ENCODE data around the gene MRTFB. TPM values are rescaled to one million over a fixed set of nuclear protein-coding genes. Genes with fewer than 3 reads are reported as not detected.

Gene MRTFB
- total and polyA plus RNA-seq, 2 donors (not counting 1 experiment from before 2014, with no cell fraction given): 8.8 to 9.8 TPM

DNA sequence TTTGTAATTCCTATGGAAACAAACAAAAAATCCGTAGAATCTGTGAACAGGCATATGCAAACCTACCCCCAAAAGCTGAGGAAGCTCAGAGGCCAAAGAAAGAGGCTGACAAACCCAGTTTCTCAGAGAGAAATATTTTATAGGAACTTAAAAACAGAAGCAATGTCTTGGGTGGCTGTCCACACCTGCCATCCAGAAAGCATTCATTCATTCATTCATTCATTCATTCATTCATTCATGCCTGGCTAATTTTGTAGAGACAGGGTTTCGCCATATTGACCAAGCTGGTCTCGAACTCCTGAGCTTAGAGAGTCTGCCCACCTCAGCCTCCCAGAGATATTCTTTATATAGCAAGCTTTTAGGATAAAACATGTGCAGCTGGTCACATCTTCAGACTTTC is 154.3 kb downstream of the MRTFB start:
- H3K4me2 ChIP-seq (ENCODE audit: extremely low read depth, insufficient read depth, low read length): no peak overlapping the region
- no peak for DNase-seq (ENCODE audit: low read depth in 2 of 2)
- no peaks in the 10 kb centered on the region for H3K36me3 ChIP-seq (ENCODE audit: control insufficient read depth, insufficient read depth, low read length)
- H3K79me2 ChIP-seq (ENCODE audit: control insufficient read depth, insufficient read depth, low read length): no peaks in the 10 kb centered on the region
- no peaks in the 10 kb centered on the region for H4K20me1 ChIP-seq (ENCODE audit: control insufficient read depth, extremely low read depth, insufficient read depth, low read length)
- H3K9me3 ChIP-seq (ENCODE audit: control insufficient read depth, insufficient read depth, low read depth, low read length): no peaks in the 10 kb centered on the region
- H2AFZ ChIP-seq (ENCODE audit: low read length): no peak overlapping the region
- no peaks in the 10 kb centered on the region for H3K27me3 ChIP-seq (ENCODE audit: control insufficient read depth, insufficient read depth, low read length)
- H3K9ac ChIP-seq (ENCODE audit: insufficient read depth, low read length): no peak overlapping the region
- TF ChIP-seq, protein P1, sequence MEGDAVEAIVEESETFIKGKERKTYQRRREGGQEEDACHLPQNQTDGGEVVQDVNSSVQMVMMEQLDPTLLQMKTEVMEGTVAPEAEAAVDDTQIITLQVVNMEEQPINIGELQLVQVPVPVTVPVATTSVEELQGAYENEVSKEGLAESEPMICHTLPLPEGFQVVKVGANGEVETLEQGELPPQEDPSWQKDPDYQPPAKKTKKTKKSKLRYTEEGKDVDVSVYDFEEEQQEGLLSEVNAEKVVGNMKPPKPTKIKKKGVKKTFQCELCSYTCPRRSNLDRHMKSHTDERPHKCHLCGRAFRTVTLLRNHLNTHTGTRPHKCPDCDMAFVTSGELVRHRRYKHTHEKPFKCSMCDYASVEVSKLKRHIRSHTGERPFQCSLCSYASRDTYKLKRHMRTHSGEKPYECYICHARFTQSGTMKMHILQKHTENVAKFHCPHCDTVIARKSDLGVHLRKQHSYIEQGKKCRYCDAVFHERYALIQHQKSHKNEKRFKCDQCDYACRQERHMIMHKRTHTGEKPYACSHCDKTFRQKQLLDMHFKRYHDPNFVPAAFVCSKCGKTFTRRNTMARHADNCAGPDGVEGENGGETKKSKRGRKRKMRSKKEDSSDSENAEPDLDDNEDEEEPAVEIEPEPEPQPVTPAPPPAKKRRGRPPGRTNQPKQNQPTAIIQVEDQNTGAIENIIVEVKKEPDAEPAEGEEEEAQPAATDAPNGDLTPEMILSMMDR (conservative IDR thresholded peaks at IDR 0.05 in 1 of 2, IDR thresholded peaks at IDR 0.05 in 1 of 2; ENCODE audit: low read depth in 1 of 2, low read length in 2 of 2): no peak
- no peak for TF ChIP-seq EZH2 (IDR thresholded peaks at IDR 0.05; ENCODE audit: low read length, missing control alignments)
- H3K4me1 ChIP-seq (ENCODE audit: control insufficient read depth, extremely low read depth, insufficient read depth, low read length): no peaks in the 10 kb centered on the region
- H3K4me3 ChIP-seq (replicated peaks in 1 of 4; ENCODE audit: control extremely low read depth in 1 of 4, insufficient read depth in 1 of 4, low read depth in 3 of 4, low read length in 4 of 4): no peak overlapping the region
- no peak overlapping the region for H3K27ac ChIP-seq (ENCODE audit: insufficient read depth, low read length)

DNA sequence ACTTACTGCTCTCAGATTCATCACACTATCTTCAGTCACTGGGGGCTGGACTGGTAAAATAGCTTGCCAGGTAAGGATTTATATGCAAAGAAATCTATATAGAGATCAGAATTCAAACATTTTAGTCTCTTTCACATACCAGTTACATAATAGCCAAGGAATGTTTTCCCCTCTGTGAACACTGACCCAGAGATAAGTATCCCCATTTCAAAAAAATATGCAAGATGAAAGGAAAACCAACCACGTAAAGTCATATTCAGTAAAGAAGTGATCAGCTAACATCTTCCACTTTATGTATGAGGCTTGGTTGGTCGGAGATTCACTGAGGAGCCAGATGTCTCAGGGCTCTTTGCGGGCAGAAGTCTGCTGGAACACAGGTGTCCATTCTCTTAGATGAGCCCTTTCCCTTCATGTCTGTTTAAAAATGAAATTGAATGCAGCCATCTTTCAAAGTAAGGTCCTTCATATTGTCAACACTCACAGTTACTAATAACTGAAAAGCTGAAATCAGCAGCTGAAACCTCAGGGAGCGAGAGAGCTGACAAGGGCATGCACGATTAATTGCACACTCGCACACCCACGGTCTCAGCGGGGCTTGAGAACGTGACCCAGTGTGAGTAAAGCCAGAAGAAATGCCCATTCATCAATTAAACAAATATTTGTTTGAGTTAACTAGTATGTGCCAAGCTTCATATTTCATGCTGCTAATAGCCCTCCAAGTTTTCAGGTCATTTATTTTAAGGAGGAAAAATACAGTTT is 161.2 kb downstream of the MRTFB start:
- no peaks in the 10 kb centered on the region for H3K4me1 ChIP-seq (ENCODE audit: control insufficient read depth, extremely low read depth, insufficient read depth, low read length)
- no peak overlapping the region for H3K4me2 ChIP-seq (ENCODE audit: extremely low read depth, insufficient read depth, low read length)
- no peaks in the 10 kb centered on the region for H3K36me3 ChIP-seq (ENCODE audit: control insufficient read depth, insufficient read depth, low read length)
- H4K20me1 ChIP-seq (ENCODE audit: control insufficient read depth, extremely low read depth, insufficient read depth, low read length): no peaks in the 10 kb centered on the region
- no peak for TF ChIP-seq EZH2 (IDR thresholded peaks at IDR 0.05; ENCODE audit: low read length, missing control alignments)
- TF ChIP-seq, protein P1 (conservative IDR thresholded peaks at IDR 0.05 in 1 of 2, IDR thresholded peaks at IDR 0.05 in 1 of 2; ENCODE audit: low read depth in 1 of 2, low read length in 2 of 2): no peak
- H3K9me3 ChIP-seq (ENCODE audit: control insufficient read depth, insufficient read depth, low read depth, low read length): no peaks in the 10 kb centered on the region
- no peak overlapping the region for H3K9ac ChIP-seq (ENCODE audit: insufficient read depth, low read length)
- H3K4me3 ChIP-seq (replicated peaks in 1 of 4; ENCODE audit: control extremely low read depth in 1 of 4, insufficient read depth in 1 of 4, low read depth in 3 of 4, low read length in 4 of 4): no peak overlapping the region
- no peak overlapping the region for H3K27ac ChIP-seq (ENCODE audit: insufficient read depth, low read length)
- no peaks in the 10 kb centered on the region for H3K79me2 ChIP-seq (ENCODE audit: control insufficient read depth, insufficient read depth, low read length)
- no peak overlapping the region for H2AFZ ChIP-seq (ENCODE audit: low read length)
- DNase-seq (ENCODE audit: low read depth in 2 of 2): peak; percentile 78 to 85
- no peaks in the 10 kb centered on the region for H3K27me3 ChIP-seq (ENCODE audit: control insufficient read depth, insufficient read depth, low read length)

DNA sequence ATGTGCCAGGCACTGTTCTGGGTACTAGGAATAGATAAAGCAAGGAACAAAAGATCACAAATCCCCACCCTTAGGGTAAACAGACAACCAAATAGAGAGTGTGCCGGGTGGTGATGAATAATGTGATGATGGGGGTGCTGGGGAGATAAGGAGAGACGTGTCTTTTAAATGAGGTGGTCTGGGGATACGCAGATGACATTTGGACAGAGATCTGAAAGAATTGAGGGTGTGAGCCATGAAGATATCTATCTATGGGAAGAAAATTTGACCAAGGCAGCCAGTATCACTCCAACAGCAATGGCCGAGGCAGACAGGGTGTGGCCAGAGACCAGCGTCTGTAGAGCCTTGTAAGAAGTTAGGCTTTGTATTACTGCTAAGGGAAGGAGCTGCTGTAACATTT is 165.3 kb downstream of the MRTFB start:
- H4K20me1 ChIP-seq (ENCODE audit: control insufficient read depth, extremely low read depth, insufficient read depth, low read length): no peaks in the 10 kb centered on the region
- H3K4me3 ChIP-seq (replicated peaks in 1 of 4; ENCODE audit: control extremely low read depth in 1 of 4, insufficient read depth in 1 of 4, low read depth in 3 of 4, low read length in 4 of 4): no peak overlapping the region
- no peaks in the 10 kb centered on the region for H3K9me3 ChIP-seq (ENCODE audit: control insufficient read depth, insufficient read depth, low read depth, low read length)
- H3K36me3 ChIP-seq (ENCODE audit: control insufficient read depth, insufficient read depth, low read length): no peaks in the 10 kb centered on the region
- DNase-seq (ENCODE audit: low read depth in 2 of 2): no peak
- no peak overlapping the region for H3K27ac ChIP-seq (ENCODE audit: insufficient read depth, low read length)
- H2AFZ ChIP-seq (ENCODE audit: low read length): no peak overlapping the region
- H3K4me1 ChIP-seq (ENCODE audit: control insufficient read depth, extremely low read depth, insufficient read depth, low read length): no peaks in the 10 kb centered on the region
- no peak overlapping the region for H3K9ac ChIP-seq (ENCODE audit: insufficient read depth, low read length)
- H3K4me2 ChIP-seq (ENCODE audit: extremely low read depth, insufficient read depth, low read length): no peak overlapping the region
- TF ChIP-seq, protein P1 (conservative IDR thresholded peaks at IDR 0.05 in 1 of 2, IDR thresholded peaks at IDR 0.05 in 1 of 2; ENCODE audit: low read depth in 1 of 2, low read length in 2 of 2): no peak
- no peak for TF ChIP-seq EZH2 (IDR thresholded peaks at IDR 0.05; ENCODE audit: low read length, missing control alignments)
- no peaks in the 10 kb centered on the region for H3K27me3 ChIP-seq (ENCODE audit: control insufficient read depth, insufficient read depth, low read length)
- H3K79me2 ChIP-seq (ENCODE audit: control insufficient read depth, insufficient read depth, low read length): no peaks in the 10 kb centered on the region

Data from fibroblast of lung (primary cell).